Thymus (tissue), 11 donors: Measurements from ENCODE around the gene RSKR. TPM values are rescaled to one million over a fixed set of nuclear protein-coding genes. Genes with fewer than 3 reads are reported as not detected.
"Not testable (repeated sequence)": the region's sequence is repeated elsewhere in the genome, so short reads cannot be mapped to it uniquely, and the experiment has no call there.

Experiments
- DNase-seq, 9 donors: peaks; one replicate each; pipeline ENCODE4 v3.0.0-alpha.2; 2013; ENCODE audit warnings: low spot score in 9 of 9, low read depth in 6 of 9, missing footprints in 1 of 9
- H3K27ac ChIP-seq, 2 donors: one replicate each; pipeline ENCODE4 v1.5.1; 2013; ENCODE audit warnings: control low read depth in 1 of 2, low read depth in 1 of 2, low read length in 1 of 2, mild to moderate bottlenecking in 1 of 2, moderate library complexity in 1 of 2
- H3K27me3 ChIP-seq, 2 donors: one replicate each; pipeline ENCODE4 v1.5.1; 2013; ENCODE audit warnings: low read length in 1 of 2; ENCODE audit not compliant: control insufficient read depth in 2 of 2, insufficient read depth in 1 of 2
- H3K36me3 ChIP-seq, 2 donors: one replicate each; pipeline ENCODE4 v1.5.1; 2013; ENCODE audit warnings: low read length in 1 of 2, mild to moderate bottlenecking in 1 of 2, moderate library complexity in 1 of 2; ENCODE audit not compliant: control insufficient read depth in 2 of 2, insufficient read depth in 2 of 2
- H3K4me1 ChIP-seq, 2 donors: one replicate each; pipeline ENCODE4 v1.5.1; 2013; ENCODE audit warnings: low read length in 2 of 2; ENCODE audit not compliant: control insufficient read depth in 2 of 2, insufficient read depth in 2 of 2
- H3K4me3 ChIP-seq, 2 donors: one replicate each; pipeline ENCODE4 v1.5.1; 2013; ENCODE audit warnings: low read length in 2 of 2, control low read depth in 1 of 2, mild to moderate bottlenecking in 1 of 2
- H3K9me3 ChIP-seq, 2 donors: one replicate each; pipeline ENCODE4 v1.5.1; 2013; ENCODE audit warnings: low read length in 1 of 2, mild to moderate bottlenecking in 1 of 2; ENCODE audit not compliant: control insufficient read depth in 2 of 2, insufficient read depth in 1 of 2
- WGBS: extraction: QIAGEN DNeasy Blood & Tissue Kit; methylation state at CpG from one replicate; pipeline ENCODE4 v1.1.7; 2013; 5-methylcytosine and 5-hydroxymethylcytosine counted together
- polyA plus RNA-seq: library from polyadenylated mRNA; stranded (reverse); fragments of 200-250 nt; gene quantifications from one replicate; pipeline ENCODE4 v1.2.3, GENCODE V29; 2013
- total RNA-seq: library from RNA; stranded (reverse); fragments of 120-200 nt; gene quantifications from one replicate; pipeline ENCODE4 v1.2.4, GENCODE V29; 2013
- donor health status: healthy.

Gene RSKR
- total and polyA plus RNA-seq, 2 donors: 2.6 to 6.4 TPM

DNA sequence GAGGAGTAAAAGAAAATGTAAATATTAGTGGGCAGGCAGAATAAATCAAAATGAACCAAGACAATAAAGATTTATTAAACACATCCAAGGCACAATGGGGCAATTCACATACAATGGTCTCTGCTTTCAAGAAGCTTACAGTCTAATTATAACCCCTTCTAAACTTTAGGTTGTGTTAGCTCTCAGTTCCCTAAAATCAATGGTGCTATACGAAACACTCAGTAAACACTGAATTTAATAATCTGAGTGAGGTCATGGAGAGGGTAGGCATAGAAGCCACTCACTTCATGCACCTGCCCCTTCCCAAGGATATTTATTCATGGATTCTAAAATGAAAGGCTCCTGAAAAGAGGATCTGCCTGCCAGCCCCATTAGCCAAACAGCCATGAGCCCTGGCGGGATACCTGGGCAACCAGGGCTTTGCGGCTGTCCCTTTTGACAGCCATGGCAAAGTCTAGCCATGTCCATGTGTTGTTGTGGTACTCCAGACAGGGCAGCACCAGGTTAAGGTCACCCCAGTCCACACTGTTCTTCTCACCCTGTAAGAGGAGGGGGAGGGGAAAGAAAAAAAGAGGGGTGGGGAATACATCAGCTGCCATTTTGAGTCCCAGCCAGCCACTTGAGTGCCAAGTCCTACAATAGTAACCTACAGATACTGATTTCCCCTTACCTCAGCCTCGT is 1.4 kb upstream of the RSKR start:
- no peak overlapping the region for H3K4me3 ChIP-seq
- H3K27me3 ChIP-seq: no peaks in the 10 kb centered on the region
- H3K36me3 ChIP-seq: peaks cover 63 to 93% of the 10 kb centered on the region in 2 donors
- H3K4me1 ChIP-seq: peaks cover 0 to 5% of the 10 kb centered on the region in 2 donors
- no peak overlapping the region for H3K27ac ChIP-seq
- no peak for DNase-seq
- no peaks in the 10 kb centered on the region for H3K9me3 ChIP-seq
- WGBS: 96% methylated on average over 4 of the region's 4 CpGs

GRCh38 chr17:28612936-28613872 is 781 bp downstream of the RSKR start:
- Histone ChIP-seq H3K36me3 (peaks cover 43 to 76% of the 10 kb centered on the region in 2 donors), H3K27ac (no peak overlapping the region), H3K4me1 (peaks cover 0 to 5% of the 10 kb centered on the region in 2 donors), H3K4me3 (no peak overlapping the region), H3K27me3 (no peaks in the 10 kb centered on the region), H3K9me3 (no peaks in the 10 kb centered on the region)
- DNase-seq: peak in 6 of 9 donors; percentile 11 to 54 (median 22)
- WGBS: 93% methylated on average over 6 of the region's 6 CpGs

GRCh38 chr17:28612531-28612930 is 1.5 kb downstream of the RSKR start:
- H3K4me1 ChIP-seq: peaks cover 0 to 5% of the 10 kb centered on the region in 2 donors
- H3K9me3 ChIP-seq: no peaks in the 10 kb centered on the region
- 31% methylated on average over 2 of the region's 2 CpGs for WGBS
- H3K27ac ChIP-seq: no peak overlapping the region
- no peaks in the 10 kb centered on the region for H3K27me3 ChIP-seq
- H3K4me3 ChIP-seq: no peak overlapping the region
- no peak for DNase-seq
- H3K36me3 ChIP-seq: peaks cover 36 to 69% of the 10 kb centered on the region in 2 donors

DNA sequence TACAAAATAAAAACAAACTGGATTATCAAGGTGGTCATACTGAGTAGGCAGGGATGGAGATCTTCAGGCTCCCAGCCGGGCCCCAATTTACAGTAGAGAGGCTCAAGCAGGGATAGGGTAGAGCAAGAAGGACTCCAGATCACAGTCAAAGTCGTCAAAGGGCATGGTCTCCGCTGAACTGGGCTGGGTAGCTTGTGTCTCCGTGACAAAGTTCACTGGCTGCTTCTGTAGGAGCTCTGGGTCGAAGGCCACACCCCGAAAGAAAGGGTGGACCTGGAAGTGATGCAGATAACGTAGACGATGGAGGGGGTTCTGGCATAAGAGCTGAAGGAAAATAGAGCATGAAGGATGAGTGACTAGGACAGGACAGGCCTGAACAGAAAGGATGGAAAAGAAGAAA is 3.6 kb downstream of the RSKR start:
- Histone ChIP-seq H3K36me3 (peaks cover 18 to 47% of the 10 kb centered on the region in 2 donors), H3K4me1 (peaks cover 0 to 5% of the 10 kb centered on the region in 2 donors), H3K4me3 (no peak overlapping the region), H3K27ac (no peak overlapping the region), H3K9me3 (no peaks in the 10 kb centered on the region), H3K27me3 (no peaks in the 10 kb centered on the region)
- no peak for DNase-seq
- WGBS: 96% methylated on average over 8 of the region's 8 CpGs

GRCh38 chr17:28604031-28604430 is 10.0 kb downstream of the RSKR start:
- not testable (repeated sequence) for H3K4me3 ChIP-seq, H3K27me3 ChIP-seq, H3K27ac ChIP-seq, H3K36me3 ChIP-seq, DNase-seq, H3K9me3 ChIP-seq
- 97% methylated on average over 29 of the region's 31 CpGs for WGBS
- peaks cover 3 to 10% of the 10 kb centered on the region in 2 donors for H3K4me1 ChIP-seq

DNA sequence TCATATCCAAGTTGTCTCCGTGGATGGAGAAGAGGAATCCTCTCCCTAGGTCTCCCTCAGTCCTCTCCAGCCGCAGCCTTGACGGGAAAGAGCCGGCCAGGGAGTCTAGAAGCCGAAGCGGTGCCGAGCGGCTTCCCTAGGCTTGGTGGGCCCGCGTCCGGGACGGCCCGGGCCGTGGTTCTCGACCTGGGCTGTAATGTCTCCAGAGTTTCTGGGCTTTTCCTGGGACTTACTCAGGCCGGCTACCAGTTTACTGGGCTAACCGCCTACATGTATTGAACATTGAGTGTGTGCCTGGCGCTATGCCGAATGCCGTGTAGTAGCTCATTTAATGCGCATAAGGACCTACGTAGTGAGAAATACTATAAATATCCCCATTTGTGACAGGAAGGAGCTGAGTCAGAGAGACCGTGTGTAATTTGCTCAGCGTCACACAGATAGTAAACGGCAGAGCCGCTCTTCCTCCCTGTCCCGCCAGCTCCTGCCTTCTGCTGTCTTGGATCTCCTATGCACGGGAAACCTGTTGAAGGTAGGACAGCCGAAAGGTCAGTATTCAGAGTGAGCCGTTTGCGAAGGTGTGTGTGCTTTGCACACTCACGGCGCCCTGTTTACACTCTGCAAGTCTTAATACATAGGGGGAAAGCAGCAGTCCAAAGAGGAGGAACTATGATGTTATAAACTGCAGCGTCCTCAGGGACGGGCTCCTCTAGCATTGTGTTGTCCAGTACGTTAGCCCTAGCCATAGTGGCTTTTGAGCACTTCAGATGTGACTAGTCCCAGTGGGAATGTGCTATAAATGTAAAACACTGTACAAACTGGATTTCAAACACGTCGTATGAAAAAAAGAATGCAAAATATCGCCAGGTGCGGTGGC is 14.4 kb downstream of the RSKR start:
- Histone ChIP-seq H3K4me3 (peak overlapping the region; percentile 68 to 87), H3K27me3 (no peaks in the 10 kb centered on the region), H3K9me3 (peaks cover 0 to 3% of the 10 kb centered on the region in 2 donors), H3K36me3 (peaks cover 0 to 3% of the 10 kb centered on the region in 2 donors), H3K27ac (peak overlapping the region; percentile 83 to 92), H3K4me1 (peaks cover 9 to 18% of the 10 kb centered on the region in 2 donors)
- 11% methylated on average over 40 of the region's 40 CpGs for WGBS
- DNase-seq: peak in 8 of 9 donors; percentile 16 to 66 (median 33)

DNA sequence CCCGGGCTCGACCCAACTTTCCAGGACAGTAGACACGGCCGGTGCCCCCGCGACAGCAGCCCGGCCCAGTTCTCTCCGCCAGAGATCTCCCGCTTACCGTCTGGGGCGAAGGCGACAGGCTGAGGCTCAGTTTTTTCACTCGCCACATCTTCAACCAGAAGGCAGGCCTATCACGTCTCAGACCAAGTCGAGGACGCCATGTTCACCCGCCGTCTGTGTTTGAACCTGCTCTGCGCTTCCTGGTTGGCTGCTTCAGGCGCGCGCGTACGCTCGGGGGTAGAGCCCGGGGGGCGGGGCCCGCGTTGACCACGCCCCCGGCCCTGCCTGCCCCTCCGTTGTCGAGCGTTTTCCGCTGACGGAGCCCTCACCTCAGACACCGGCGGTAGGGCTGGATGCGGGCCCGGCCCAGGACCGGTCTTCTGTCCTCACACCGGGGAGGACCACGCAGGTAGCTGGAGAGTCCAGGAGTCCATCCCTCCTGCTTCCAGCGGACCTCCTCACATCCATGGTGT is 15.1 kb downstream of the RSKR start, which contains the start of gene SPAG5:
Gene SPAG5 (minus strand): TSS at position 227 of the 512 bp plus-strand sequence. CDS start 79 bp downstream, at position 148.
- Histone ChIP-seq H3K36me3 (peaks cover 0 to 3% of the 10 kb centered on the region in 2 donors), H3K27ac (peak within 1 kb of the TSS; percentile 84 to 92), H3K4me3 (peak within 1 kb of the TSS; percentile 68 to 87), H3K9me3 (peaks cover 0 to 3% of the 10 kb centered on the region in 2 donors), H3K4me1 (peaks cover 9 to 18% of the 10 kb centered on the region in 2 donors), H3K27me3 (no peaks in the 10 kb centered on the region)
- peak; percentile 79 to 96 (median 91) for DNase-seq
- WGBS: under 1% methylated on average over 44 of the region's 44 CpGs

DNA sequence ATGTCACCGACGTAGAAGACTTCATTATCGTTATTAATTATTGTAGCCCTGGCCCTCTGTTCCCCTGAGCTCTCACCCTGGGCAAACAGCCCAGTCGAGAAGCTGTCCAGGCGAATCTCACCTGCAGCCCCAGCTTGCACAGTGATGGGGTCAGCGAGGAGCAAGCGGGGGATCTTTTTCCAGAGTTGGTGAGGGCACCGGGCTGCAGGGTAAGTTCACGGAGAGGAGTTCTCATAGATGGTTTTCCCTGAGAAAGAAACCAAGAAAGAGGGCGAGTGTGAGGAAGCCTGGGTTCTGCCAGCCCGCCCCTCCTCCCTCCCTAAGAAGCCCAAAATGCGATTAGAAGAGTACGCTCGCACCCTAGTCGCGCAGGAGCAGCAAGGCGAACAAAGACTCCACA is 15.6 kb downstream of the RSKR start:
- Histone ChIP-seq H3K9me3 (peaks cover 0 to 3% of the 10 kb centered on the region in 2 donors), H3K4me1 (peaks cover 9 to 18% of the 10 kb centered on the region in 2 donors), H3K27ac (peak overlapping the region; percentile 66 to 84), H3K4me3 (peak overlapping the region; percentile 68 to 87), H3K36me3 (peaks cover 0 to 4% of the 10 kb centered on the region in 2 donors), H3K27me3 (no peaks in the 10 kb centered on the region)
- DNase-seq: peak in 1 of 9 donors; percentile 11
- WGBS: 12% methylated on average over 17 of the region's 17 CpGs
